Measurements from ENCODE around the gene STK38.

STK38 gene

GRCh38 chr6:36548401-36548743 lies 1.1 kb upstream of the STK38 start:
- no peaks in the 10 kb centered on the region for H3K27me3 ChIP-seq (replicated peaks)
- DNase-seq, result no peak
- in situ Hi-C loops (cut with HindIII; ENCODE audit: low pct_ligation_motif_present, low sequenced_read_pairs), result no loop called here
- no peak overlapping the region for H3K27ac ChIP-seq
- H3K36me3 ChIP-seq (replicated peaks), result no peaks in the 10 kb centered on the region
- H3K4me3 ChIP-seq (ENCODE audit: low read depth, low read length), result no peak overlapping the region
- no peak for TF ChIP-seq CTCF (IDR thresholded peaks at IDR 0.05; ENCODE audit: low read depth, low read length, missing control alignments)

GRCh38 chr6:36547646-36548400 lies 544 bp upstream of the STK38 start:
- no peak overlapping the region for H3K27ac ChIP-seq
- H3K4me3 ChIP-seq (ENCODE audit: low read depth, low read length), result no peak overlapping the region
- in situ Hi-C loops (cut with HindIII; ENCODE audit: low pct_ligation_motif_present, low sequenced_read_pairs), result no loop called here
- no peaks in the 10 kb centered on the region for H3K36me3 ChIP-seq (replicated peaks)
- TF ChIP-seq CTCF (IDR thresholded peaks at IDR 0.05; ENCODE audit: low read depth, low read length, missing control alignments), result no peak
- no peak for DNase-seq
- no peaks in the 10 kb centered on the region for H3K27me3 ChIP-seq (replicated peaks)

- H3K36me3 ChIP-seq (replicated peaks), result no peaks in the 10 kb centered on the region
- in situ Hi-C loops (cut with HindIII; ENCODE audit: low pct_ligation_motif_present, low sequenced_read_pairs), result no loop called here
- peak overlapping the region; percentile 95 for H3K4me3 ChIP-seq (ENCODE audit: low read depth, low read length)
- H3K27me3 ChIP-seq (replicated peaks), result no peaks in the 10 kb centered on the region
- DNase-seq, result peak; percentile 7
- H3K27ac ChIP-seq, result peak overlapping the region; percentile 64
- TF ChIP-seq CTCF (IDR thresholded peaks at IDR 0.05; ENCODE audit: low read depth, low read length, missing control alignments), result no peak
These were observed 865 bp downstream of the STK38 start for GRCh38 chr6:36546308-36546919.

- no peak overlapping the region for H3K27ac ChIP-seq
- no peak for TF ChIP-seq CTCF (IDR thresholded peaks at IDR 0.05; ENCODE audit: low read depth, low read length, missing control alignments)
- H3K27me3 ChIP-seq (replicated peaks), result no peaks in the 10 kb centered on the region
- in situ Hi-C loops (cut with HindIII; ENCODE audit: low pct_ligation_motif_present, low sequenced_read_pairs), result no loop called here
- H3K4me3 ChIP-seq (ENCODE audit: low read depth, low read length), result peak overlapping the region; percentile 95
- H3K36me3 ChIP-seq (replicated peaks), result no peaks in the 10 kb centered on the region
- DNase-seq, result no peak
These were observed 1.4 kb downstream of the STK38 start for GRCh38 chr6:36545767-36546307.

- peaks cover 2% of the 10 kb centered on the region for H3K36me3 ChIP-seq (replicated peaks)
- no peak for DNase-seq
- no peak overlapping the region for H3K4me3 ChIP-seq (ENCODE audit: low read depth, low read length)
- no peak overlapping the region for H3K27ac ChIP-seq
- no peaks in the 10 kb centered on the region for H3K27me3 ChIP-seq (replicated peaks)
- TF ChIP-seq CTCF (IDR thresholded peaks at IDR 0.05; ENCODE audit: low read depth, low read length, missing control alignments), result no peak
- in situ Hi-C loops (cut with HindIII; ENCODE audit: low pct_ligation_motif_present, low sequenced_read_pairs), result no loop called here
These were observed 3.1 kb downstream of the STK38 start for GRCh38 chr6:36544228-36544627.
